Skeletal muscle tissue (tissue), 4 donors: Measurements from ENCODE around the gene BASP1. TPM values are rescaled to one million over a fixed set of nuclear protein-coding genes. Genes with fewer than 3 reads are reported as not detected.

Experiments
- H3K27ac ChIP-seq: one replicate; pipeline ENCODE4 v1.7.0; 2013; ENCODE audit warnings: mild to moderate bottlenecking, low read depth, low read length, inconsistent platforms
- H3K27me3 ChIP-seq, 3 donors: one replicate each; pipeline ENCODE4 v1.7.0; 2013; ENCODE audit warnings: low read length in 3 of 3; ENCODE audit not compliant: control insufficient read depth in 3 of 3, insufficient read depth in 3 of 3
- H3K36me3 ChIP-seq, 3 donors: one replicate each; pipeline ENCODE4 v1.7.0; 2013; ENCODE audit warnings: low read length in 3 of 3; ENCODE audit not compliant: control insufficient read depth in 3 of 3, insufficient read depth in 3 of 3
- H3K4me1 ChIP-seq, 3 donors: one replicate each; pipeline ENCODE4 v1.7.0; 2013; ENCODE audit warnings: low read length in 3 of 3, mild to moderate bottlenecking in 3 of 3; ENCODE audit not compliant: control insufficient read depth in 3 of 3, insufficient read depth in 3 of 3
- H3K4me3 ChIP-seq, 3 donors: one replicate each; pipeline ENCODE4 v1.7.0; 2013; ENCODE audit warnings: low read length in 3 of 3
- H3K9ac ChIP-seq, 3 donors: one replicate each; pipeline ENCODE4 v1.7.0; 2013; ENCODE audit warnings: low read length in 3 of 3, mild to moderate bottlenecking in 3 of 3, moderate library complexity in 2 of 3, low read depth in 1 of 3
- H3K9me3 ChIP-seq, 3 donors: one replicate each; pipeline ENCODE4 v1.7.0; 2013; ENCODE audit warnings: low read length in 3 of 3; ENCODE audit not compliant: control insufficient read depth in 3 of 3
- total RNA-seq: library from RNA; depleted of rRNA; stranded (reverse); fragments of >200 nt; gene quantifications from one replicate; pipeline ENCODE4 v1.2.3, GENCODE V29; 2014
- donor health status: Osteomylitis.

The BASP1 gene
- 12.5 TPM for total RNA-seq

DNA sequence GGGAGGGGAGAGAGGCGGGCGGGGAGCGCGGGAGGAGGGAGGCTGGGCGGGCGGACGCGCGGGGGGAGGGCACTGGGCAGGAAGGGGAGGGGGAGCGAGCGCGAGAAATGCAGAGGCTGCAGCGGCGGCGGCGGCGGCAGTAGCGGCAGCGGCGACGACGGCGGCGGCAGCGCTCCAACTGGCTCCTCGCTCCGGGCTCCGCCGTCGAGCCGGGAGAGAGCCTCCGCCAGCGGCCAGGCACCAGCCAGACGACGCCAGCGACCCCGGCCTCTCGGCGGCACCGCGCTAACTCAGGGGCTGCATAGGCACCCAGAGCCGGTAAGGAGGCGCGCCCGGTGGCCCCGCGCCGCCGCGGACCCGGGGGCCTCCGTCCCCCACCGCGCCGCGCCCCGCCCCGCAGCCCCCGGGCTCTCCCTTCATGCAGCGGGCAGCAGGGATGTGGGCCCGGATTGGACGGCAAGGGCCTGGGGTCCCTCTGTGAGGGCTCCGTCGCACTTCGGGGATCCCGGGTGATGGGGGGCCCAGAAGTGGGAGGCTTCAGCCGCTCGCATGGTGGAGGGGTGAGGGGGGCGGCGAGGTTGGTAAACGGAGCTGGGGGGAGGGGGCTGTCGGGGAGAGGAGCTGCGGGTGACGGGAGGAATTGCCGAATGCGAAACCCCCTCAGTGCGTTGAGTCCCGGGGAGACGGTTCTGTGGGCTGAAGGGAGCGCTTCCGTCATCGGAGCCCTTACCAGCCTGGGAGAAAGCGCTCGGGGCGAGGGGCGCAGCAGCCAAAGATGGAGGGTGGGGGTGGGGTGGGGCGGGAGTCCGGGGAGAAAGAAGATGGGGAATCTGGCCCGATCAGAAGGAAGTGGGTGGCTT, at the start of gene BASP1:
Gene BASP1, plus strand, starts transcription at position 139 of the 860 bp plus-strand sequence. CDS start 57,586 bp downstream, outside the sequence.
- Histone ChIP-seq H3K27ac (peak within 1 kb of the TSS; percentile 7), H3K4me3 (peak within 1 kb of the TSS; percentile 57 to 71 (median 64)), H3K36me3 (no peaks in the 10 kb centered on the region), H3K27me3 (peaks cover 30 to 37% (median 30%) of the 10 kb centered on the region in 3 donors), H3K9me3 (no peaks in the 10 kb centered on the region), H3K4me1 (peaks cover 6 to 11% (median 7%) of the 10 kb centered on the region in 3 donors), H3K9ac (peak within 1 kb of the TSS; percentile 2 to 66 (median 20))

- Histone ChIP-seq H3K27ac (no peak overlapping the region), H3K36me3 (no peaks in the 10 kb centered on the region), H3K4me3 (no peak overlapping the region), H3K27me3 (no peaks in the 10 kb centered on the region), H3K9me3 (no peaks in the 10 kb centered on the region), H3K4me1 (no peaks in the 10 kb centered on the region), H3K9ac (no peak overlapping the region)
Measured at GRCh38 chr5:17169507-17169906, 47.9 kb upstream of the BASP1 start.

DNA sequence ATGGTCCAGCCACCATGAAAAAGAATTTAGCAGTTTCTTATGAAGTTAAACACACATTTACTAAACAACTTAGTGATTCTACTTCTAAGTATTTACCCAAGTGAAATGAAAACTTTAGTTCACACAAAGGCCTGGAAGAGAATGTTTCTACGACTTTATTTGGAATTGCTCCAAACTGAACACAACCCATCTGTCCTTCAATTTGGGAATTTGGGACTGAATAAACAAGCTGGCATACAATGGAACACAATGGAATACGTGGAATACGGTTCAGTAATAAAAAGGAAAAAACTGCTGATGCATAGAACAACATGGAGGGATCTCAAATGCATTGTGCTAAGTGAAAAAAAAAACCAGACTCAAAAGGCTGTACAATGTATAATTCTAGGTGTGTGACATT, 44.6 kb upstream of the BASP1 start:
- Histone ChIP-seq H3K9ac (no peak overlapping the region), H3K4me3 (no peak overlapping the region), H3K4me1 (no peaks in the 10 kb centered on the region), H3K36me3 (no peaks in the 10 kb centered on the region), H3K27me3 (no peaks in the 10 kb centered on the region), H3K9me3 (no peaks in the 10 kb centered on the region), H3K27ac (no peak overlapping the region)

DNA sequence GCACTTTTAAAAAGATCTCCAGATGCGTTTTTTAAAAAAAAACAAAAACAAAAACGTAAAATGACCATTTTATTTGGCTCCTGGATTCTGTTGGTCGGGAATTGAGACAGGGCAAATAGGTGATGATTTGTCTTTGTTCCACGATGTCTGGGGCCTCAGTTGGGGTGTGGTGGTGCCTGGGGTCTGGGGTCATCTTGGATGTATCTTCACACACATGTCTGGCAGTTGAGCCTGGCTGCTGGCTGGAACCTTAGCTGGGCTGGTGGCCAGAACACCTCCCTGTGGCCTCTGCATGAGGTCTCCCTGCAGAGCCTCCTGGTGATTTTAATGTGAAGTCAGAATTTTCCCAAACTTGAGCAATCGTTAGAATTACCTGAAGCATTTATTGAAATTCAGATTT, 42.5 kb upstream of the BASP1 start:
- H3K27ac ChIP-seq: no peak overlapping the region
- no peaks in the 10 kb centered on the region for H3K36me3 ChIP-seq
- H3K4me3 ChIP-seq: no peak overlapping the region

GRCh38 chr5:17177501-17178372, 39.7 kb upstream of the BASP1 start:
- Histone ChIP-seq H3K4me3 (no peak overlapping the region), H3K9ac (no peak overlapping the region), H3K4me1 (peaks cover 0 to 3% (median 0%) of the 10 kb centered on the region in 3 donors), H3K27ac (no peak overlapping the region), H3K36me3 (no peaks in the 10 kb centered on the region), H3K9me3 (no peaks in the 10 kb centered on the region), H3K27me3 (no peaks in the 10 kb centered on the region)

More for the DNA sequence above, 42.5 kb upstream of the BASP1 start:
- Histone ChIP-seq H3K9me3 (no peaks in the 10 kb centered on the region), H3K27me3 (no peaks in the 10 kb centered on the region), H3K9ac (no peak overlapping the region), H3K4me1 (peaks cover 0 to 3% (median 0%) of the 10 kb centered on the region in 3 donors)

- H3K9me3 ChIP-seq: no peaks in the 10 kb centered on the region
- no peak overlapping the region for H3K4me3 ChIP-seq
- H3K27me3 ChIP-seq: no peaks in the 10 kb centered on the region
- peaks cover 0 to 3% (median 0%) of the 10 kb centered on the region in 3 donors for H3K4me1 ChIP-seq
- no peaks in the 10 kb centered on the region for H3K36me3 ChIP-seq
- H3K9ac ChIP-seq: no peak overlapping the region
- no peak overlapping the region for H3K27ac ChIP-seq
Measured at GRCh38 chr5:17178373-17178675, 39.1 kb upstream of the BASP1 start.

- Histone ChIP-seq H3K4me1 (peaks cover 0 to 7% (median 0%) of the 10 kb centered on the region in 3 donors), H3K27ac (no peak overlapping the region), H3K9ac (no peak overlapping the region), H3K9me3 (no peaks in the 10 kb centered on the region), H3K36me3 (no peaks in the 10 kb centered on the region), H3K4me3 (no peak overlapping the region), H3K27me3 (no peaks in the 10 kb centered on the region)
Measured at GRCh38 chr5:17180330-17180843, 37.0 kb upstream of the BASP1 start.

DNA sequence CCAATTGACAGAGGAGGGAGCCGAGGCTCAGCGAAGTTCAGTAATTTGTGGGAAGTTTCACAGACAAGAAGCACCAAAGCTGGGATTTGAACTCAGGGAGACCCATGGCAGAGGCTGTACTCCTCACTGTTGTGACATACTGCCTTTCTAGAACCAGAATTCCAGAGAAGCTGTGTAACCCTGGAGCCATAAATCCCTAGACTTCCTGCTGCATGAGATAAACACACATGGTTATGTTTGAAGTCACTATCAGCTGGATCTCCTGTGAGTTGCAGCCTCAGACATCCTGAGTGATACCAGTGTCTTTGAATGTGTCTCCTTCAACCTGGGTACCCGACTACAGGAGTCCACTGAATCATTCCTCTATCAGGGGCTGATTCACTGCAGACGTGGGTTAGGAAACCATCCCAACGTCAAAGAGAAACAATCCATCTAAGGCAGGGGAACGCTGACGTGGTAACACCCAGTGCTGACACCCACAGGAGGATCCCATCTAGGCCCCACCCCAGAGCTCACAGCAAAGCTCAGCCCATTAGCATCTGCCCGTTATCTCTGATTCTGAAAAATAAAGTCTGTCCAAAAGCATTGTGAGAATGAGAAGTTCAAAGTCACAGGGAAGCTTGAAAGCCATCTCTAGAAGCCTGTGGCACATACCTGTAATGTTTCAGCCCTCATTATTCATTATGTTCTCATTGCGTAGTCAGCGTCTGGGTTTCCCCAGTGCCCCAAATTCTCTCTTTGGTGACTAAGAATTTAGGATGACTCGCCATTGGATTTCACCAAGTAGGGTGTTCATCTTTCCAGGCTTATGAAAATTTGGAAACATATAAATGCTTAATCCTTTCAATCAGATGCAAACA, 36.3 kb upstream of the BASP1 start:
- Histone ChIP-seq H3K9ac (no peak overlapping the region), H3K9me3 (no peaks in the 10 kb centered on the region), H3K27ac (no peak overlapping the region), H3K4me3 (no peak overlapping the region), H3K4me1 (peaks cover 1 to 13% (median 3%) of the 10 kb centered on the region in 3 donors), H3K36me3 (no peaks in the 10 kb centered on the region), H3K27me3 (no peaks in the 10 kb centered on the region)

DNA sequence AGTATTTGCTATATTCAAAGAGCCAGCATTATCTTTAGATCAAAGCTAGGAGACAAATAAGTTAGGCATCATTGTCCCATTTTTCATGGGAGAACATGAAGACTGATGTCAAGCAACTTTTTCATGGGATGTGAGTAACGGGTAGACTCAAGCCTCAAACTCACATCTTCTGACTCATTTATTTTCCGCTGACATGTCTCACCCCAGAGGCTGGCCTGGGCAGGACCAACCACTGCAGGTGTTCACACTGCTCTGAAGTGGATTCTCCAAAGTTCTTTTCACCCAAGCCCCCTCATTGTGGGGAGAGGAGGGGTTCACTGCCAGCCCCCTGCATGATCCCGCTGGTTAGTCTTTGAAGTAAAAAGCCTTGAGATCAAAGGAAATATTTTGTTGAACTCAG, 34.9 kb upstream of the BASP1 start:
- peaks cover 3 to 17% (median 15%) of the 10 kb centered on the region in 3 donors for H3K4me1 ChIP-seq
- no peaks in the 10 kb centered on the region for H3K36me3 ChIP-seq
- no peak overlapping the region for H3K9ac ChIP-seq
- H3K27me3 ChIP-seq: no peaks in the 10 kb centered on the region
- no peaks in the 10 kb centered on the region for H3K9me3 ChIP-seq
- no peak overlapping the region for H3K4me3 ChIP-seq
- H3K27ac ChIP-seq: no peak overlapping the region
